GM18951 (cell line): ENCODE data around the gene PTPRG.

Experiments
- POLR2A ChIP-seq: IDR thresholded peaks from 4 replicates; pipeline ENCODE4 v1.6.1; 2011; ENCODE audit warnings: mild to moderate bottlenecking; ENCODE audit not compliant: insufficient read length, insufficient read depth; ENCODE audit errors: extremely low read depth
- in situ Hi-C: fragments of 300-500 bp; cut with MboI; formaldehyde crosslinking; loops from one replicate; pipeline ENCODE4 v1.12.0; 2022; ENCODE audit warnings: low sequenced_read_pairs, mixed read lengths, inconsistent platforms; ENCODE audit not compliant: unreplicated experiment

Gene PTPRG

GRCh38 chr3:61668317-61668864 is 107.0 kb downstream of the PTPRG start:
- TF ChIP-seq POLR2A: no peak
- in situ Hi-C loops: no loop called here

GRCh38 chr3:61669203-61669602 is 107.8 kb downstream of the PTPRG start:
- TF ChIP-seq POLR2A: no peak
- in situ Hi-C loops: no loop called here

- in situ Hi-C loops: no loop called here
- TF ChIP-seq POLR2A: no peak
These were observed 108.4 kb downstream of the PTPRG start for GRCh38 chr3:61669668-61670299.

- in situ Hi-C loops: no loop called here
- no peak for TF ChIP-seq POLR2A
These were observed 112.3 kb downstream of the PTPRG start for GRCh38 chr3:61673651-61674050.

GRCh38 chr3:61674596-61674995 is 113.2 kb downstream of the PTPRG start:
- in situ Hi-C loops: no loop called here
- TF ChIP-seq POLR2A: no peak

GRCh38 chr3:61679026-61679425 is 117.7 kb downstream of the PTPRG start:
- TF ChIP-seq POLR2A: no peak
- in situ Hi-C loops: no loop called here

GRCh38 chr3:61680617-61681016 is 119.2 kb downstream of the PTPRG start:
- TF ChIP-seq POLR2A: no peak
- in situ Hi-C loops: no loop called here

- in situ Hi-C loops: no loop called here
- TF ChIP-seq POLR2A: no peak
These were observed 120.3 kb downstream of the PTPRG start for GRCh38 chr3:61681636-61682035.

GRCh38 chr3:61682671-61683548 is 121.5 kb downstream of the PTPRG start:
- no peak for TF ChIP-seq POLR2A
- in situ Hi-C loops: no loop called here

GRCh38 chr3:61683549-61684236 is 122.3 kb downstream of the PTPRG start:
- no peak for TF ChIP-seq POLR2A
- in situ Hi-C loops: no loop called here

GRCh38 chr3:61684386-61684785 is 123.0 kb downstream of the PTPRG start:
- TF ChIP-seq POLR2A: no peak
- in situ Hi-C loops: no loop called here

GRCh38 chr3:61685755-61686154 is 124.4 kb downstream of the PTPRG start:
- TF ChIP-seq POLR2A: no peak
- in situ Hi-C loops: no loop called here

GRCh38 chr3:61686228-61686648 is 124.9 kb downstream of the PTPRG start:
- TF ChIP-seq POLR2A: no peak
- in situ Hi-C loops: no loop called here
